CD4-positive, alpha-beta T cell (primary cell): ENCODE results near the gene RAB14. TPM values are rescaled to one million over a fixed set of nuclear protein-coding genes. Genes with fewer than 3 reads are reported as not detected.

Source experiments
- ATAC-seq: fragments of 200-7000 bp; cut with Tn5 transposase; one replicate; pipeline ENCODE4 v1.10.0; 2022; ENCODE audit warnings: mild to moderate bottlenecking; ENCODE audit not compliant: poor library complexity
- CTCF ChIA-PET: fragments of 350-600 bp; sonication (Branson Sonifier 250); formaldehyde crosslinking; loops from one replicate; lab custom pipeline; 2021; ENCODE audit warnings: antibody characterized with exemption, inconsistent platforms; lab: Charles Lee
- POLR2A ChIA-PET: fragments of 350-600 bp; sonication (Branson Sonifier 250); formaldehyde crosslinking; loops from one replicate; lab custom pipeline; 2021; ENCODE audit warnings: antibody characterized with exemption, inconsistent platforms; lab: Charles Lee
- DNase-seq, 14 experiments: peaks; one replicate each; pipeline ENCODE4 v3.0.0-alpha.2; 2013 to 2020; ENCODE audit warnings: mixed read lengths in 2 of 14
- H3K27ac ChIP-seq, 2 donors: one replicate each; pipeline versions ENCODE4 v1.5.1 to v1.7.0; 2013; ENCODE audit warnings: low read length in 2 of 2, low read depth in 1 of 2, mild to moderate bottlenecking in 1 of 2
- H3K27me3 ChIP-seq, 2 experiments: 1 replicate in 1 of 2; 2 replicates in 1 of 2; pipeline versions ENCODE4 v1.6.1 to v1.7.0; 2013; ENCODE audit warnings: low read length in 2 of 2, control low read depth in 1 of 2, mild to moderate bottlenecking in 1 of 2, moderate library complexity in 1 of 2; ENCODE audit not compliant: insufficient read depth in 2 of 2, control insufficient read depth in 1 of 2
- H3K36me3 ChIP-seq: one replicate; pipeline ENCODE4 v1.6.1; 2013; ENCODE audit warnings: low read length, control low read depth; ENCODE audit not compliant: insufficient read depth
- H3K4me1 ChIP-seq: one replicate; pipeline ENCODE4 v1.6.1; 2013; ENCODE audit warnings: low read length, control low read depth; ENCODE audit not compliant: insufficient read depth
- H3K4me3 ChIP-seq: one replicate; pipeline ENCODE4 v1.5.1; 2013; ENCODE audit warnings: mild to moderate bottlenecking, low read length, moderate library complexity
- H3K9me3 ChIP-seq, 2 experiments: 1 replicate in 1 of 2; 2 replicates in 1 of 2; pipeline versions ENCODE4 v1.6.1 to v1.7.0; 2013; ENCODE audit warnings: low read length in 2 of 2, mild to moderate bottlenecking in 2 of 2, control low read depth in 1 of 2, moderate library complexity in 1 of 2; ENCODE audit not compliant: control insufficient read depth in 1 of 2, insufficient read depth in 1 of 2
- H3K27ac Mint-ChIP-seq: one replicate; pipeline ENCODE4 v1.8.0; 2020; ENCODE audit warnings: mixed read lengths
- H3K27me3 Mint-ChIP-seq: one replicate; pipeline ENCODE4 v1.8.0; 2021; ENCODE audit warnings: mixed read lengths
- H3K36me3 Mint-ChIP-seq: one replicate; pipeline ENCODE4 v1.8.0; 2021; ENCODE audit warnings: low read depth, mixed read lengths
- H3K4me1 Mint-ChIP-seq: one replicate; pipeline ENCODE4 v1.8.0; 2021; ENCODE audit warnings: low read depth, mixed read lengths
- H3K4me3 Mint-ChIP-seq: one replicate; pipeline ENCODE4 v1.8.0; 2020; ENCODE audit warnings: mild to moderate bottlenecking, mixed read lengths
- H3K9me3 Mint-ChIP-seq: one replicate; pipeline ENCODE4 v1.8.0; 2020; ENCODE audit warnings: mixed read lengths
- CTCF ChIP-seq: fragments of 200-600 bp; IDR thresholded peaks from one replicate; pipeline ENCODE4 v1.8.0; 2022; ENCODE audit warnings: antibody characterized with exemption, mild to moderate bottlenecking
- intact Hi-C, 2 experiments: fragments of 100-400 bp; cut with DNase I in 1 of 2; cut with micrococcal nuclease in 1 of 2; formaldehyde crosslinking; loops; one replicate each; pipeline versions ENCODE4 v1.15.1 to v1.9.0; 2023 to 2025; cut with DNase I, micrococcal nuclease
- total RNA-seq, 174 experiments: library from RNA in 2 of 174; stranded (reverse) in 2 of 174; gene quantifications; one replicate each; pipeline ENCODE4 v1.2.3 and lab custom pipeline; 2021 to 2026

Gene RAB14
- total RNA-seq, 2 experiments from 2014 or later, result 57.4 to 58.2 TPM

- CTCF ChIA-PET, result no interaction called here
- no peak for ATAC-seq
Measured at GRCh38 chr9:121141306-121141705, 60.4 kb downstream of the RAB14 start.

GRCh38 chr9:121140162-121140561 is 61.5 kb downstream of the RAB14 start:
- Histone ChIP-seq H3K27me3 (no peaks in the 10 kb centered on the region), H3K36me3 (peaks cover 96% of the 10 kb centered on the region), H3K4me1 (peaks cover 2% of the 10 kb centered on the region), H3K27ac (no peak overlapping the region), H3K9me3 (no peaks in the 10 kb centered on the region), H3K4me3 (no peak overlapping the region)
- Mint-ChIP-seq H3K27me3 (no peaks in the 10 kb centered on the region), H3K9me3 (no peaks in the 10 kb centered on the region), H3K36me3 (peaks cover 95% of the 10 kb centered on the region), H3K4me1 (peaks cover 31% of the 10 kb centered on the region), H3K27ac (peak overlapping the region; percentile 51), H3K4me3 (no peak overlapping the region)
- CTCF ChIA-PET, result no interaction called here
- no peak for TF ChIP-seq CTCF
- DNase-seq, result no peak
- POLR2A ChIA-PET, result no interaction called here
- ATAC-seq, result no peak
- intact Hi-C loops, result no loop called here

More at GRCh38 chr9:121141306-121141705, 60.4 kb downstream of the RAB14 start:
- no peaks in the 10 kb centered on the region for H3K9me3 ChIP-seq
- H3K27me3 ChIP-seq, result no peaks in the 10 kb centered on the region
- DNase-seq, result no peak
- intact Hi-C loops, result no loop called here
- Mint-ChIP-seq H3K27me3 (no peaks in the 10 kb centered on the region), H3K4me3 (no peak overlapping the region), H3K9me3 (no peaks in the 10 kb centered on the region), H3K27ac (peak overlapping the region; percentile 14), H3K4me1 (peaks cover 24% of the 10 kb centered on the region), H3K36me3 (peaks cover 93% of the 10 kb centered on the region)
- H3K36me3 ChIP-seq, result peaks cover 96% of the 10 kb centered on the region
- no peaks in the 10 kb centered on the region for H3K4me1 ChIP-seq
- H3K27ac ChIP-seq, result no peak overlapping the region
- POLR2A ChIA-PET, result no interaction called here
- H3K4me3 ChIP-seq, result no peak overlapping the region
- TF ChIP-seq CTCF, result no peak

GRCh38 chr9:121138973-121139372 is 62.7 kb downstream of the RAB14 start:
- peak overlapping the region; percentile 59 for H3K27ac Mint-ChIP-seq

More at GRCh38 chr9:121138973-121139372, 62.7 kb downstream of the RAB14 start:
- DNase-seq (no peak), ATAC-seq (no peak)
- no peak overlapping the region for H3K27ac ChIP-seq
- H3K4me3 Mint-ChIP-seq, result no peak overlapping the region
- no peaks in the 10 kb centered on the region for H3K27me3 Mint-ChIP-seq
- ChIA-PET CTCF (interaction anchor here (0.6 to 1.4 kb wide), 3 partner anchors 17 to 617 kb away, joined by 3 to 6 read pairs (median 3); no protein-coding TSS in a partner anchor), POLR2A (interaction anchor here (3.4 kb wide), 1 partner anchor 17 kb away, joined by 15 read pairs; no protein-coding TSS in a partner anchor)
- peaks cover 92% of the 10 kb centered on the region for H3K36me3 ChIP-seq
- peaks cover 93% of the 10 kb centered on the region for H3K36me3 Mint-ChIP-seq
- peaks cover 43% of the 10 kb centered on the region for H3K4me1 Mint-ChIP-seq
- no peaks in the 10 kb centered on the region for H3K27me3 ChIP-seq
- H3K9me3 ChIP-seq, result no peaks in the 10 kb centered on the region
- peaks cover 2% of the 10 kb centered on the region for H3K4me1 ChIP-seq
- H3K9me3 Mint-ChIP-seq, result no peaks in the 10 kb centered on the region
- intact Hi-C loops, result no loop called here
- no peak overlapping the region for H3K4me3 ChIP-seq
- no peak for TF ChIP-seq CTCF
